Measurements from ENCODE around the gene SERPING1. TPM values are rescaled to one million over a fixed set of nuclear protein-coding genes. Genes with fewer than 3 reads are reported as not detected.

SERPING1 gene
- total RNA-seq, 1 donor from 2014 or later, result 46.0 TPM

GRCh38 chr11:57659669-57660068 is 62.2 kb downstream of the SERPING1 start:
- peaks cover 22% of the 10 kb centered on the region for H3K79me2 ChIP-seq (ENCODE audit: low read depth)
- no peak for TF ChIP-seq EZH2phosphoT487 (IDR thresholded peaks at IDR 0.05)
- no peak for TF ChIP-seq CTCF (IDR thresholded peaks at IDR 0.05)
- no peak for TF ChIP-seq EZH2 (IDR thresholded peaks at IDR 0.05)
- Mint-ChIP-seq H3K36me3 (peaks cover 11% of the 10 kb centered on the region), H3K27me3 (ENCODE audit: insufficient read depth, low read depth) (peaks cover 6% of the 10 kb centered on the region), H3K4me1 (peaks cover 16% of the 10 kb centered on the region), H3K27ac (no peak overlapping the region), H3K4me3 (no peak overlapping the region), H3K9me3 (no peaks in the 10 kb centered on the region)
- no peak overlapping the region for H3K9ac ChIP-seq
- H4K20me1 ChIP-seq (ENCODE audit: low read depth), result no peaks in the 10 kb centered on the region
- H3K36me3 ChIP-seq, result no peaks in the 10 kb centered on the region
- H3K9me3 ChIP-seq (ENCODE audit: low read depth), result no peaks in the 10 kb centered on the region
- no peak overlapping the region for H3K4me2 ChIP-seq
- no peak overlapping the region for H3K4me3 ChIP-seq
- H2AFZ ChIP-seq (replicated peaks), result no peak overlapping the region
- peaks cover 21% of the 10 kb centered on the region for H3F3A ChIP-seq (ENCODE audit: low read depth)
- H3K27me3 ChIP-seq, result peaks cover 13% of the 10 kb centered on the region
- H3K27ac ChIP-seq, result no peak overlapping the region
- DNase-seq (ENCODE audit: low spot score), result no peak
- peaks cover 3% of the 10 kb centered on the region for H3K4me1 ChIP-seq

- peaks cover 19% of the 10 kb centered on the region for H3F3A ChIP-seq (ENCODE audit: low read depth)
- no peak overlapping the region for H3K27ac ChIP-seq
- H3K9me3 ChIP-seq (ENCODE audit: low read depth), result no peaks in the 10 kb centered on the region
- no peak for TF ChIP-seq EZH2phosphoT487 (IDR thresholded peaks at IDR 0.05)
- peak; percentile 14 for TF ChIP-seq CTCF (IDR thresholded peaks at IDR 0.05)
- H3K36me3 Mint-ChIP-seq, result peaks cover 11% of the 10 kb centered on the region
- H3K4me2 ChIP-seq, result no peak overlapping the region
- peaks cover 19% of the 10 kb centered on the region for H3K79me2 ChIP-seq (ENCODE audit: low read depth)
- H4K20me1 ChIP-seq (ENCODE audit: low read depth), result no peaks in the 10 kb centered on the region
- H3K36me3 ChIP-seq, result no peaks in the 10 kb centered on the region
- H3K27me3 ChIP-seq, result no peaks in the 10 kb centered on the region
- H3K9ac ChIP-seq, result no peak overlapping the region
- peaks cover 9% of the 10 kb centered on the region for H3K4me1 ChIP-seq
- H3K9me3 Mint-ChIP-seq, result no peaks in the 10 kb centered on the region
- peaks cover 15% of the 10 kb centered on the region for H3K27me3 Mint-ChIP-seq (ENCODE audit: insufficient read depth, low read depth)
- no peak overlapping the region for H2AFZ ChIP-seq (replicated peaks)
- no peak for DNase-seq (ENCODE audit: low spot score)
- H3K4me3 ChIP-seq, result no peak overlapping the region
- H3K4me3 Mint-ChIP-seq, result no peak overlapping the region
- H3K27ac Mint-ChIP-seq, result no peak overlapping the region
- H3K4me1 Mint-ChIP-seq, result peaks cover 14% of the 10 kb centered on the region
Measured at GRCh38 chr11:57662893-57663292, 65.4 kb downstream of the SERPING1 start.

DNA sequence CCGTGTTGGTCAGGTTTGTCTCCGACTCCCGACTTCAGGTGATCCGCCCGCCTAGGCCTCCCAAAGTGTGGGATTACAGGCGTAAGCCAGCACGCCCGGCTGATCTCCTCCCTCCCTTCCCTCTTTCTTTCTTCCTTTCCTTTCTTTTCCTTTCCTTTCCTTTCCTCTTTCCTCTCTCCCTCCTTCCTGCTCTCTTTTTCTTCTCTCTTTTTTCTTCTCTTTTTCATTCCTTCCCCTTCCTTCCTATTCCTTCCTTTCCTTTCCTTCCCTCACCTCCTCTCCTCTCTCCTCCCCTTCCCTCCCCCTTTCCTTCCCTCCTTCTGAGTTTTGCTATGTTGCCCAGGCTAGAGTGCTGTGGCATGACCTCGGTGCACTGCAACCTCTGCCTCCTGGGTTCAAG is 66.5 kb downstream of the SERPING1 start:
- Histone ChIP-seq H3F3A (ENCODE audit: low read depth) (peaks cover 30% of the 10 kb centered on the region), H3K4me3 (no peak overlapping the region), H3K4me1 (peaks cover 6% of the 10 kb centered on the region), H3K36me3 (no peaks in the 10 kb centered on the region), H3K4me2 (no peak overlapping the region), H2AFZ (replicated peaks) (no peak overlapping the region), H3K27me3 (no peaks in the 10 kb centered on the region), H3K9me3 (ENCODE audit: low read depth) (no peaks in the 10 kb centered on the region), H3K9ac (no peak overlapping the region), H3K27ac (no peak overlapping the region), H3K79me2 (ENCODE audit: low read depth) (peaks cover 15% of the 10 kb centered on the region), H4K20me1 (ENCODE audit: low read depth) (peaks cover 4% of the 10 kb centered on the region)
- Mint-ChIP-seq H3K36me3 (peaks cover 11% of the 10 kb centered on the region), H3K4me3 (no peak overlapping the region), H3K4me1 (peaks cover 14% of the 10 kb centered on the region), H3K27ac (no peak overlapping the region), H3K9me3 (no peaks in the 10 kb centered on the region), H3K27me3 (ENCODE audit: insufficient read depth, low read depth) (peaks cover 15% of the 10 kb centered on the region)
- DNase-seq (ENCODE audit: low spot score), result no peak
- TF ChIP-seq EZH2phosphoT487 (IDR thresholded peaks at IDR 0.05) (no peak), EZH2 (IDR thresholded peaks at IDR 0.05) (no peak), CTCF (IDR thresholded peaks at IDR 0.05) (no peak)

MicroRNAs encoded within 50 kb of the gene (microRNA counts, 767-probe panel; counts per million panel counts)
- 13,199 counts per million, percentile 99 among the panel's probes with 10 or more counts for microRNA hsa-miR-130a-3p

Small RNA genes within 50 kb of the gene (microRNA-seq; reads per million reads assigned to microRNA genes)
- gene MIR130A, result 13,097 reads per million, percentile 99 among the genes with 10 or more reads in this experiment

Small RNA genes within 50 kb of the gene (small RNA-seq; reads per million reads assigned to genes)
- gene MIR130A, result 166 reads per million, percentile 99 among the genes with 10 or more reads in this experiment

Other genes with a start within 250 kb of the SERPING1 start
- not detected in 2 replicates for gene PRG3, start 216.5 kb upstream of the SERPING1 start, total RNA-seq (ENCODE audit: low replicate concordance)
- gene PRG2, start 207.0 kb upstream of the SERPING1 start, total RNA-seq (ENCODE audit: low replicate concordance), result not detected in 2 replicates
- gene SLC43A3, start 170.6 kb upstream of the SERPING1 start, total RNA-seq (ENCODE audit: low replicate concordance), result 5.6 and 7.8 TPM in 2 replicates
- gene RTN4RL2, start 137.2 kb upstream of the SERPING1 start, total RNA-seq (ENCODE audit: low replicate concordance), result 0.13 and 1.9 TPM in 2 replicates
- 0.99 and 1.5 TPM in 2 replicates for gene SLC43A1, start 82.0 kb upstream of the SERPING1 start, total RNA-seq (ENCODE audit: low replicate concordance)
- gene TIMM10, start 66.9 kb upstream of the SERPING1 start, total RNA-seq (ENCODE audit: low replicate concordance), result 19.1 and 21.9 TPM in 2 replicates
- 0.28 TPM in 1 of 2 replicates, not detected in the other for gene SMTNL1, start 60.1 kb upstream of the SERPING1 start, total RNA-seq (ENCODE audit: low replicate concordance)
- gene UBE2L6, start 30.0 kb upstream of the SERPING1 start, total RNA-seq (ENCODE audit: low replicate concordance), result 76.2 and 112 TPM in 2 replicates
- 0.22 TPM in 1 of 2 replicates, not detected in the other for gene YPEL4, start 52.2 kb downstream of the SERPING1 start, total RNA-seq (ENCODE audit: low replicate concordance)
- 18.0 TPM in 2 replicates for gene CLP1, start 60.1 kb downstream of the SERPING1 start, total RNA-seq (ENCODE audit: low replicate concordance)
- 28.5 and 41.8 TPM in 2 replicates for gene ZDHHC5, start 70.4 kb downstream of the SERPING1 start, total RNA-seq (ENCODE audit: low replicate concordance)
- 11.8 and 15.1 TPM in 2 replicates for gene MED19, start 114.5 kb downstream of the SERPING1 start, total RNA-seq (ENCODE audit: low replicate concordance)
- gene TMX2, start 114.9 kb downstream of the SERPING1 start, total RNA-seq (ENCODE audit: low replicate concordance), result 65.9 and 66.5 TPM in 2 replicates
- gene SELENOH, start 143.8 kb downstream of the SERPING1 start, total RNA-seq (ENCODE audit: low replicate concordance), result 164 and 206 TPM in 2 replicates
- not detected in 2 replicates for gene BTBD18, start 154.1 kb downstream of the SERPING1 start, total RNA-seq (ENCODE audit: low replicate concordance)
- 135 and 150 TPM in 2 replicates for gene CTNND1, start 164.1 kb downstream of the SERPING1 start, total RNA-seq (ENCODE audit: low replicate concordance)